Vagina (tissue), 2 donors: ENCODE measurements around the gene ATP1B3. TPM values are rescaled to one million over a fixed set of nuclear protein-coding genes. Genes with fewer than 3 reads are reported as not detected.
"Not testable (repeated sequence)": the region's sequence is repeated elsewhere in the genome, so short reads cannot be mapped to it uniquely, and the experiment has no call there.

ENCODE experiments used
- DNase-seq, 2 donors: peaks; one replicate each; pipeline ENCODE4 v3.0.0-alpha.2; 2017; ENCODE audit errors: extremely low spot score in 2 of 2
- H3K27ac ChIP-seq: fragments of 200-600 bp; sonication (generic); one replicate; pipeline ENCODE4 v1.5.1; 2019
- H3K27me3 ChIP-seq: fragments of 200-600 bp; sonication (generic); one replicate; pipeline ENCODE4 v1.5.1; 2019
- H3K36me3 ChIP-seq, 2 donors: fragments of 200-600 bp; sonication (generic); one replicate each; pipeline ENCODE4 v1.5.1; 2017 to 2019
- H3K4me1 ChIP-seq: fragments of 200-600 bp; sonication (generic); one replicate; pipeline ENCODE4 v1.5.1; 2019
- H3K4me3 ChIP-seq, 2 donors: fragments of 200-600 bp; sonication (generic); 1 replicate in 1 of 2; 2 replicates in 1 of 2; pipeline ENCODE4 v1.5.1; 2016 to 2019
- H3K9me3 ChIP-seq: fragments of 200-600 bp; sonication (generic); one replicate; pipeline ENCODE4 v1.5.1; 2019
- CTCF ChIP-seq, 3 experiments: fragments of 450-650 bp in 2 of 3; fragments of 200-600 bp in 1 of 3; sonication (generic) in 1 of 3; IDR thresholded peaks; one replicate each; pipeline ENCODE4 v1.5.1; 2017 to 2019; ENCODE audit warnings: antibody characterized with exemption in 3 of 3, mild to moderate bottlenecking in 2 of 3, moderate library complexity in 2 of 3
- POLR2A ChIP-seq, 2 donors: fragments of 450-650 bp; IDR thresholded peaks; one replicate each; pipeline ENCODE4 v1.6.1; 2017; ENCODE audit warnings: antibody characterized with exemption in 2 of 2, mild to moderate bottlenecking in 2 of 2, moderate library complexity in 2 of 2
- POLR2AphosphoS5 ChIP-seq, 2 donors: sonication (generic); formaldehyde crosslinking; IDR thresholded peaks; one replicate each; pipeline ENCODE4 v1.9.0; 2017; ENCODE audit warnings: antibody characterized with exemption in 2 of 2, mild to moderate bottlenecking in 2 of 2, low read depth in 1 of 2; ENCODE audit not compliant: insufficient read depth in 1 of 2
- intact Hi-C: fragments of 100-400 bp; cut with DNase I; formaldehyde crosslinking; loops from one replicate; pipeline ENCODE4 v1.15.1; 2023
- total RNA-seq: library from RNA; depleted of rRNA; stranded (reverse); fragments of >200 nt; gene quantifications from one replicate; pipeline ENCODE4 v1.2.3, GENCODE V29; 2016

The ATP1B3 gene
- total RNA-seq, 1 donor from 2014 or later: 88.1 TPM

- no peak overlapping the region for H3K27ac ChIP-seq
- no peak overlapping the region for H3K4me3 ChIP-seq
- TF ChIP-seq POLR2A (IDR thresholded peaks at IDR 0.05): no peak
- TF ChIP-seq CTCF (IDR thresholded peaks at IDR 0.05): no peak
- no peak for TF ChIP-seq POLR2AphosphoS5 (IDR thresholded peaks at IDR 0.05; ENCODE audit: insufficient read depth in 1 of 2, low read depth in 1 of 2)
- H3K36me3 ChIP-seq: peaks cover 0 to 28% of the 10 kb centered on the region in 2 donors
- H3K4me1 ChIP-seq: no peaks in the 10 kb centered on the region
- DNase-seq: no peak
- H3K9me3 ChIP-seq: no peaks in the 10 kb centered on the region
- intact Hi-C loops: no loop called here
- H3K27me3 ChIP-seq: no peaks in the 10 kb centered on the region
These were observed 27.8 kb downstream of the ATP1B3 start for GRCh38 chr3:141904203-141904602.

- Histone ChIP-seq H3K27me3 (no peaks in the 10 kb centered on the region), H3K36me3 (peaks cover 0 to 33% of the 10 kb centered on the region in 2 donors), H3K4me3 (no peak overlapping the region), H3K9me3 (no peaks in the 10 kb centered on the region), H3K27ac (no peak overlapping the region), H3K4me1 (no peaks in the 10 kb centered on the region)
- TF ChIP-seq POLR2AphosphoS5 (IDR thresholded peaks at IDR 0.05; ENCODE audit: insufficient read depth in 1 of 2, low read depth in 1 of 2): no peak
- TF ChIP-seq CTCF (IDR thresholded peaks at IDR 0.05): no peak
- no peak for TF ChIP-seq POLR2A (IDR thresholded peaks at IDR 0.05)
- DNase-seq: no peak
- intact Hi-C loops: no loop called here
These were observed 28.7 kb downstream of the ATP1B3 start for GRCh38 chr3:141905129-141905528.

- no peaks in the 10 kb centered on the region for H3K4me1 ChIP-seq
These were observed 33.0 kb downstream of the ATP1B3 start for GRCh38 chr3:141909408-141909807.

GRCh38 chr3:141909986-141910385 lies 33.5 kb downstream of the ATP1B3 start:
- H3K27ac ChIP-seq, intact Hi-C loops, H3K27me3 ChIP-seq, DNase-seq, H3K9me3 ChIP-seq, H3K4me1 ChIP-seq, H3K4me3 ChIP-seq: not testable (repeated sequence)
- H3K36me3 ChIP-seq: peaks cover 0 to 45% of the 10 kb centered on the region in 2 donors

More at GRCh38 chr3:141909408-141909807, 33.0 kb downstream of the ATP1B3 start:
- H3K4me3 ChIP-seq: no peak overlapping the region
- DNase-seq: no peak
- peaks cover 0 to 44% of the 10 kb centered on the region in 2 donors for H3K36me3 ChIP-seq
- TF ChIP-seq POLR2A (IDR thresholded peaks at IDR 0.05) (no peak), POLR2AphosphoS5 (IDR thresholded peaks at IDR 0.05; ENCODE audit: insufficient read depth in 1 of 2, low read depth in 1 of 2) (no peak), CTCF (IDR thresholded peaks at IDR 0.05) (no peak)
- H3K9me3 ChIP-seq: no peaks in the 10 kb centered on the region
- no peaks in the 10 kb centered on the region for H3K27me3 ChIP-seq
- intact Hi-C loops: no loop called here
- no peak overlapping the region for H3K27ac ChIP-seq

- no peaks in the 10 kb centered on the region for H3K9me3 ChIP-seq
- TF ChIP-seq CTCF (IDR thresholded peaks at IDR 0.05): peak; percentile 21 to 59 (median 52)
- no peak for TF ChIP-seq POLR2AphosphoS5 (IDR thresholded peaks at IDR 0.05; ENCODE audit: insufficient read depth in 1 of 2, low read depth in 1 of 2)
- H3K36me3 ChIP-seq: peaks cover 0 to 46% of the 10 kb centered on the region in 2 donors
- no peak overlapping the region for H3K4me3 ChIP-seq
- no peaks in the 10 kb centered on the region for H3K27me3 ChIP-seq
- H3K4me1 ChIP-seq: no peaks in the 10 kb centered on the region
- intact Hi-C loops: no loop called here
- no peak overlapping the region for H3K27ac ChIP-seq
- DNase-seq: no peak
These were observed 36.8 kb downstream of the ATP1B3 start for GRCh38 chr3:141913150-141913811.
